ENCODE measurements around the gene USP20.

DNA sequence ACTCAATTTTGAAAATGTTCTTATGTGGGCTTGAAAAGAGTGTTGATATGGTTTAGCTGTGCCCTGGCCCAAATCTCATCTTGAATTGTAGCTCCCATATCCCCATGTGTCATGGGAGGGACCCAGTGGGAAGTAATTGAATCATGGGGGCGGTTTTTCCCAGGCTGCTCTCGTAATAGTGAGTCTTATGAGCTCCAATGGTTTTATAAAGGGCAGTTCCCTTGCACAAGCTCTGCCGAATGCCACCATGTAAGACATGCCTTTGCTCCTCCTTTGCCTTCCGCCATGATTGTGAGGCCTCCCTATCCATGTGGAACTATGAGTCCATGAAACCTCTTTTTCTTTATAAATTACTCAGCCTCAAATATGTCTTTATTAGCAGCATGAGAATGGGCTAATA lies 71.0 kb downstream of the USP20 start:
- TF ChIP-seq, protein P1, sequence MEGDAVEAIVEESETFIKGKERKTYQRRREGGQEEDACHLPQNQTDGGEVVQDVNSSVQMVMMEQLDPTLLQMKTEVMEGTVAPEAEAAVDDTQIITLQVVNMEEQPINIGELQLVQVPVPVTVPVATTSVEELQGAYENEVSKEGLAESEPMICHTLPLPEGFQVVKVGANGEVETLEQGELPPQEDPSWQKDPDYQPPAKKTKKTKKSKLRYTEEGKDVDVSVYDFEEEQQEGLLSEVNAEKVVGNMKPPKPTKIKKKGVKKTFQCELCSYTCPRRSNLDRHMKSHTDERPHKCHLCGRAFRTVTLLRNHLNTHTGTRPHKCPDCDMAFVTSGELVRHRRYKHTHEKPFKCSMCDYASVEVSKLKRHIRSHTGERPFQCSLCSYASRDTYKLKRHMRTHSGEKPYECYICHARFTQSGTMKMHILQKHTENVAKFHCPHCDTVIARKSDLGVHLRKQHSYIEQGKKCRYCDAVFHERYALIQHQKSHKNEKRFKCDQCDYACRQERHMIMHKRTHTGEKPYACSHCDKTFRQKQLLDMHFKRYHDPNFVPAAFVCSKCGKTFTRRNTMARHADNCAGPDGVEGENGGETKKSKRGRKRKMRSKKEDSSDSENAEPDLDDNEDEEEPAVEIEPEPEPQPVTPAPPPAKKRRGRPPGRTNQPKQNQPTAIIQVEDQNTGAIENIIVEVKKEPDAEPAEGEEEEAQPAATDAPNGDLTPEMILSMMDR (IDR thresholded peaks at IDR 0.05) = no peak
- TF ChIP-seq POLR2A (IDR thresholded peaks at IDR 0.05) = no peak
